Trophoblast cell (in vitro differentiated cells and primary cell): ENCODE results near the gene CDKN2A.

ENCODE experiments used
- DNase-seq, 2 donors: peaks; one replicate each; pipeline ENCODE4 v3.0.0-alpha.2; 2016
- H2AFZ ChIP-seq: 2 replicates; pipeline ENCODE4 v1.6.1; 2013; ENCODE audit warnings: low read length, moderate library complexity, mild to moderate bottlenecking; ENCODE audit not compliant: insufficient read depth, poor library complexity
- H2AK5ac ChIP-seq: 2 replicates; pipeline ENCODE4 v1.6.1; 2013; ENCODE audit warnings: mild to moderate bottlenecking, low read length
- H2BK120ac ChIP-seq: 2 replicates; pipeline ENCODE4 v1.6.1; 2013; ENCODE audit warnings: low read length, mild to moderate bottlenecking, moderate library complexity; ENCODE audit not compliant: insufficient read depth, poor library complexity
- H2BK12ac ChIP-seq: 2 replicates; pipeline ENCODE4 v1.6.1; 2013; ENCODE audit warnings: mild to moderate bottlenecking, low read length, moderate library complexity
- H2BK5ac ChIP-seq: 2 replicates; pipeline ENCODE4 v1.6.1; 2013; ENCODE audit warnings: low read length, low read depth, moderate library complexity, mild to moderate bottlenecking; ENCODE audit not compliant: poor library complexity
- H3K14ac ChIP-seq: 2 replicates; pipeline ENCODE4 v1.6.1; 2013; ENCODE audit warnings: mild to moderate bottlenecking, low read length
- H3K18ac ChIP-seq: 2 replicates; pipeline ENCODE4 v1.6.1; 2013; ENCODE audit warnings: mild to moderate bottlenecking, low read length
- H3K23ac ChIP-seq: 2 replicates; pipeline ENCODE4 v1.6.1; 2013; ENCODE audit warnings: low read length
- H3K27ac ChIP-seq: 2 replicates; pipeline ENCODE4 v1.5.1; 2013; ENCODE audit warnings: low read depth, mild to moderate bottlenecking, inconsistent platforms, low read length, moderate library complexity
- H3K27me3 ChIP-seq: 2 replicates; pipeline ENCODE4 v1.6.1; 2013; ENCODE audit warnings: inconsistent platforms, mild to moderate bottlenecking, low read length, moderate library complexity; ENCODE audit not compliant: insufficient read depth
- H3K36me3 ChIP-seq, 2 experiments: 1 replicate in 1 of 2; 2 replicates in 1 of 2; pipeline ENCODE4 v1.6.1; 2013; ENCODE audit warnings: low read length in 2 of 2, mild to moderate bottlenecking in 2 of 2, moderate library complexity in 1 of 2; ENCODE audit not compliant: insufficient read depth in 2 of 2, control insufficient read depth in 1 of 2
- H3K4ac ChIP-seq: 2 replicates; pipeline ENCODE4 v1.6.1; 2013; ENCODE audit warnings: low read depth, mild to moderate bottlenecking, low read length, moderate library complexity
- H3K4me1 ChIP-seq, 2 experiments: 1 replicate in 1 of 2; 2 replicates in 1 of 2; pipeline ENCODE4 v1.6.1; 2013; ENCODE audit warnings: low read length in 2 of 2, mild to moderate bottlenecking in 2 of 2, moderate library complexity in 1 of 2; ENCODE audit not compliant: insufficient read depth in 2 of 2, control insufficient read depth in 1 of 2
- H3K4me2 ChIP-seq: 2 replicates; pipeline ENCODE4 v1.6.1; 2013; ENCODE audit warnings: inconsistent platforms, mild to moderate bottlenecking, low read length, moderate library complexity
- H3K4me3 ChIP-seq: 2 replicates; pipeline ENCODE4 v1.5.1; 2013; ENCODE audit warnings: mild to moderate bottlenecking, low read depth, low read length, inconsistent platforms
- H3K79me1 ChIP-seq: one replicate; pipeline ENCODE4 v1.6.1; 2013; ENCODE audit warnings: low read length
- H3K79me2 ChIP-seq: 2 replicates; pipeline ENCODE4 v1.6.1; 2013; ENCODE audit warnings: low read length, mild to moderate bottlenecking; ENCODE audit not compliant: control insufficient read depth, insufficient read depth, poor library complexity
- H3K9ac ChIP-seq: 2 replicates; pipeline ENCODE4 v1.6.1; 2013; ENCODE audit warnings: mild to moderate bottlenecking, low read length
- H3K9me3 ChIP-seq: 2 replicates; pipeline ENCODE4 v1.6.1; 2013; ENCODE audit warnings: low read depth, mild to moderate bottlenecking, control low read depth, inconsistent platforms, low read length; ENCODE audit not compliant: insufficient read depth
- H4K12ac ChIP-seq: 2 replicates; pipeline ENCODE4 v1.6.1; 2013; ENCODE audit warnings: low read depth, mild to moderate bottlenecking, low read length, moderate library complexity
- H4K8ac ChIP-seq: 2 replicates; pipeline ENCODE4 v1.6.1; 2013; ENCODE audit warnings: low read depth, mild to moderate bottlenecking, low read length, moderate library complexity
- H4K91ac ChIP-seq: one replicate; pipeline ENCODE4 v1.6.1; 2013; ENCODE audit warnings: low read depth, mild to moderate bottlenecking, low read length, moderate library complexity
- WGBS: extraction: QIAGEN DNeasy Blood & Tissue Kit; methylation state at CpG from one replicate; pipeline ENCODE4 v1.1.7; 2013; ENCODE audit warnings: missing lambda C conversion rate; ENCODE audit not compliant: insufficient read length, insufficient coverage; ENCODE audit errors: extremely low coverage; 5-methylcytosine and 5-hydroxymethylcytosine counted together

CDKN2A gene

DNA sequence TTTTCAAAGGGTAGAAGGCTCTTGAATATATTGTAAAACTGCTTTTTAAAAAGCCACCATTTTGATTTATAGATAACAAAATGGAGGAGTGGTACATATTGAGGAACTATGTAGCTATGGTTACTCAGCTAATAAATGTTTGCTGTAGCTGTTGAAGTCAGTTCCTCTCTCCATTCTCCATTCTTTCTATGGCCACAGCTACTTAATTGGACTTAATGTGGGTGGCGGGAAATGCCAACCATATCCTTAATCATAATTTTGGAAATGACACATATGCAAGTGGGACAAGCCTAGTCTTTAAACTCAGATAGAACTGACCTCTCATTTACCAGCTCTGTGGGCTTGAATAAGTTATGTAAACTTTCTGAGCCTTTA, 10.6 kb downstream of the CDKN2A start:
- Histone ChIP-seq H3K18ac (no peak overlapping the region), H4K91ac (no peak overlapping the region), H3K36me3 (no peaks in the 10 kb centered on the region), H4K12ac (no peak overlapping the region), H3K9ac (no peak overlapping the region), H3K4me1 (no peaks in the 10 kb centered on the region), H3K27ac (no peak overlapping the region), H4K8ac (no peak overlapping the region), H3K27me3 (peaks cover 9% of the 10 kb centered on the region), H2BK120ac (no peak overlapping the region), H2AK5ac (no peak overlapping the region), H3K79me2 (no peaks in the 10 kb centered on the region), H3K4me3 (no peak overlapping the region), H3K23ac (no peak overlapping the region), H3K79me1 (no peaks in the 10 kb centered on the region), H2AFZ (no peak overlapping the region), H3K4me2 (no peak overlapping the region), H2BK12ac (no peak overlapping the region), H3K9me3 (no peaks in the 10 kb centered on the region), H2BK5ac (no peak overlapping the region), H3K4ac (no peak overlapping the region), H3K14ac (no peak overlapping the region)
- DNase-seq = no peak
- no CpG with 5 or more reads among the region's 1 CpG for WGBS

- no peak overlapping the region for H3K4me2 ChIP-seq
- peaks cover 7% of the 10 kb centered on the region for H3K27me3 ChIP-seq
- H3K9ac ChIP-seq = no peak overlapping the region
- H3K36me3 ChIP-seq = no peaks in the 10 kb centered on the region
- no peak overlapping the region for H2BK120ac ChIP-seq
- H3K9me3 ChIP-seq = no peaks in the 10 kb centered on the region
- H2AK5ac ChIP-seq = no peak overlapping the region
- no peak overlapping the region for H4K12ac ChIP-seq
- no peaks in the 10 kb centered on the region for H3K4me1 ChIP-seq
- H3K14ac ChIP-seq = no peak overlapping the region
- H3K4ac ChIP-seq = no peak overlapping the region
- H3K18ac ChIP-seq = no peak overlapping the region
- no peak overlapping the region for H4K91ac ChIP-seq
- WGBS = no CpG with 5 or more reads among the region's 1 CpG
- H2AFZ ChIP-seq = no peak overlapping the region
- DNase-seq = no peak
- no peaks in the 10 kb centered on the region for H3K79me1 ChIP-seq
- H2BK5ac ChIP-seq = no peak overlapping the region
- no peaks in the 10 kb centered on the region for H3K79me2 ChIP-seq
- H2BK12ac ChIP-seq = no peak overlapping the region
- H3K23ac ChIP-seq = no peak overlapping the region
- no peak overlapping the region for H3K27ac ChIP-seq
- no peak overlapping the region for H4K8ac ChIP-seq
- H3K4me3 ChIP-seq = no peak overlapping the region
Measured at GRCh38 chr9:21982861-21983560, 11.2 kb downstream of the CDKN2A start.

- Histone ChIP-seq H2AK5ac (no peak overlapping the region), H3K27ac (no peak overlapping the region), H3K27me3 (peaks cover 7% of the 10 kb centered on the region), H4K8ac (no peak overlapping the region), H3K4me3 (no peak overlapping the region), H2AFZ (no peak overlapping the region), H2BK12ac (no peak overlapping the region), H4K12ac (no peak overlapping the region), H3K9ac (no peak overlapping the region), H3K36me3 (no peaks in the 10 kb centered on the region), H3K79me2 (no peaks in the 10 kb centered on the region), H3K79me1 (no peaks in the 10 kb centered on the region), H3K4me2 (no peak overlapping the region), H2BK120ac (no peak overlapping the region), H3K14ac (no peak overlapping the region), H4K91ac (no peak overlapping the region), H3K18ac (no peak overlapping the region), H3K23ac (no peak overlapping the region), H3K4ac (no peak overlapping the region), H3K4me1 (no peaks in the 10 kb centered on the region), H3K9me3 (no peaks in the 10 kb centered on the region), H2BK5ac (no peak overlapping the region)
- DNase-seq = no peak
- WGBS = no CpG with 5 or more reads among the region's 1 CpG
Measured at GRCh38 chr9:21982391-21982790, 11.8 kb downstream of the CDKN2A start.

GRCh38 chr9:21976334-21976875, 17.8 kb downstream of the CDKN2A start:
- Histone ChIP-seq H3K27ac (no peak overlapping the region), H4K12ac (no peak overlapping the region), H2BK120ac (no peak overlapping the region), H3K4ac (no peak overlapping the region), H3K4me2 (no peak overlapping the region), H3K27me3 (peaks cover 45% of the 10 kb centered on the region), H2AFZ (no peak overlapping the region), H4K91ac (no peak overlapping the region), H2BK12ac (no peak overlapping the region), H3K9ac (no peak overlapping the region), H3K18ac (no peak overlapping the region), H3K14ac (no peak overlapping the region), H3K4me3 (no peak overlapping the region), H4K8ac (no peak overlapping the region), H3K4me1 (peaks cover 2 to 6% of the 10 kb centered on the region in 2 experiments), H3K36me3 (no peaks in the 10 kb centered on the region), H2AK5ac (no peak overlapping the region), H3K79me2 (no peaks in the 10 kb centered on the region), H3K9me3 (no peaks in the 10 kb centered on the region), H3K79me1 (peaks cover 2% of the 10 kb centered on the region), H2BK5ac (no peak overlapping the region), H3K23ac (no peak overlapping the region)
- no CpG with 5 or more reads among the region's 19 CpGs for WGBS
- DNase-seq = no peak
